K562 (cell line): ENCODE results near the gene BMF. TPM values are rescaled to one million over a fixed set of nuclear protein-coding genes. Genes with fewer than 3 reads are reported as not detected.

Experiments used
- CBFA2T2 ChIP-seq: fragments of 450-650 bp; conservative IDR thresholded peaks from 2 replicates; pipeline ENCODE4 v1.6.1; 2017; ENCODE audit warnings: mild to moderate bottlenecking
- CREBBP ChIP-seq: IDR thresholded peaks from one replicate; pipeline ENCODE4 v1.6.1; 2012; ENCODE audit warnings: low read depth, mild to moderate bottlenecking, control low read depth, inconsistent platforms, low read length
- DACH1 ChIP-seq: fragments of 450-650 bp; IDR thresholded peaks from 2 replicates; pipeline ENCODE4 v1.6.1; 2018; ENCODE audit not compliant: partially characterized antibody
- E2F4 ChIP-seq: sonication (generic); formaldehyde crosslinking; IDR thresholded peaks from 2 replicates; pipeline ENCODE4 v1.8.0; 2022; ENCODE audit warnings: mild to moderate bottlenecking, low read depth, missing genetic modification reagents
- HMBOX1 ChIP-seq: sonication (generic); IDR thresholded peaks from 2 replicates; pipeline ENCODE4 v1.6.1; 2016
- PHTF2 ChIP-seq: fragments of 250-450 bp; sonication (Bioruptor Pico); IDR thresholded peaks from 2 replicates; pipeline ENCODE4 v1.5.0; 2021; ENCODE audit warnings: mild to moderate bottlenecking
- REST ChIP-seq, 2 experiments: fragments of 450-650 bp; formaldehyde crosslinking in 1 of 2; IDR thresholded peaks; 2 replicates each; pipeline versions ENCODE4 v1.4.0 to v1.6.1; 2014 to 2020; ENCODE audit warnings: mild to moderate bottlenecking in 2 of 2, borderline replicate concordance in 1 of 2, low read depth in 1 of 2
- SMARCB1 ChIP-seq: IDR thresholded peaks from 2 replicates; pipeline ENCODE4 v1.6.1; 2011; ENCODE audit warnings: improper control_type of control experiment, low read depth; ENCODE audit not compliant: insufficient read length
- ZNF436 ChIP-seq: fragments of 250-450, 450-650 bp; sonication (Bioruptor Pico); formaldehyde crosslinking; IDR thresholded peaks from 2 replicates; pipeline ENCODE4 v1.7.0; 2020; ENCODE audit warnings: mild to moderate bottlenecking
- ZNF518B ChIP-seq: fragments of 250-450 bp; sonication (Bioruptor Pico); IDR thresholded peaks from 2 replicates; pipeline ENCODE4 v1.5.0; 2021; ENCODE audit warnings: mild to moderate bottlenecking, moderate library complexity
- polyA plus RNA-seq, 8 experiments: library from polyadenylated mRNA; depleted of rRNA in 4 of 8; stranded (reverse) in 5 of 8; unstranded in 3 of 8; fragments of >200 nt; fragmentation: Nextera tagmentation in 2 of 8; fragmentation: Illumina TruSeq in 1 of 8; extraction: Ambion mirVana in 2 of 8; extraction: Trizol in 1 of 8; gene quantifications; 2 replicates each; pipeline versions ENCODE4 v1.2.1 to v1.2.3, GENCODE V29; 2011 to 2014; ENCODE audit warnings: inconsistent platforms in 1 of 8, missing spikeins in 1 of 8
- total RNA-seq, 7 experiments: library from RNA; depleted of rRNA in 6 of 7; stranded (reverse); fragments of >200 nt in 6 of 7; fragmentation: Illumina TruSeq in 2 of 7; extraction: Trizol in 2 of 7; gene quantifications; 2 replicates each; pipeline versions ENCODE4 v1.2.1 to v1.2.3, GENCODE V29; 2011 to 2021; ENCODE audit warnings: low replicate concordance in 1 of 7

Gene BMF
- total and polyA plus RNA-seq, 9 of the 15 experiments (the other 6 are each of a cell fraction or from before 2014, with no cell fraction given): 0.25 to 0.91 (median 0.59) TPM; not detected in 2

DNA sequence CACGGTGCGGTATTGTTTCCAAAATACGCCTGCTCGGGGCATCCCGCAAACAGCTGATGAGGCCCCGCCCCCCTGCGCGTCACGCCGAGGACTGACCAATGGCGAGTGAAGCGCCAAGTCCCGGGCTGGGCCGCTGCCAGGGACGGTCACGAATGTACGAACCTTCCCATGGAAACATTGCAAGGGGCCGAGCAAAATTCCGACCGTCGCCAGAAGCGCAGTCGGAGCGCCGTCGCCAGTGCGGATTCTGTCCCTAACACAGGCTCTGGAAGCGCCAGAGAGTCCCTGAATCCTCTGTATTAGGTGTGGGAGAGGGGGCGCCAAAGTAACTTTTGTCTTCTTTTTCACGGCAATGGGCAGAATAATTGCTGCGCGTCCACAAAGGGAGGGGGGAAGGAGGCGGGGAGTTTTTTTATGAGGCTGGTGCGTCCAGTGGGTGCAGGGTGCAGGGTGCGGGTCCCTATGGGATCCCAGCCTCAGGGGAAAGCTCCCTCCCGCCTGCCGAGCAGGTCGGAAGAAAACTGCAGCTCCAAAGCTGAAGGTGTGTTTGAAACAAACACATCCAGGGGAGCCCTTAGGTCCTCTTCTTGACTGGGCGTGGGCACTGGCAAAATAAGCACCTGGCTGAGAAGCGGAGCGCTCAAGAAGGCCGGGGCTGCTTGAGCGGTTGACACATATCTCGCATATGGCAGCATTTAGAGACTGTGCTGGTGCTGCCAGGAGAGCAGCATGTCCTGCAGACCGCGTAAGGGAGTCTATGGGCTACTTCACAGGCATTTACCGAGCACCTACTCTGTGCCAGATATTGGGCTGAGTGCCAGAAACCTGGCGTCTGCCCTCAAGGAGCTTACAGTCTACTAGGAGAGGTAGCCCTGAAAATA lies at the start of gene BMF (continued):
- TF ChIP-seq CREBBP: no peak
- no peak for TF ChIP-seq SMARCB1
- no peak for TF ChIP-seq ZNF436 (CRISPR knock-in tag)
- peak; percentile 42; the same call in 1 of the 2 replicates for TF ChIP-seq REST (IDR thresholded peaks at IDR 0.05; ENCODE audit: borderline replicate concordance)
- TF ChIP-seq REST (CRISPR knock-in tag; IDR thresholded peaks at IDR 0.05; ENCODE audit: low read depth): no peak
- TF ChIP-seq PHTF2 (CRISPR knock-in tag): no peak
- no peak for TF ChIP-seq HMBOX1
- no peak for TF ChIP-seq E2F4 (CRISPR knock-in tag)
- peak; percentile 95 for TF ChIP-seq DACH1
- TF ChIP-seq ZNF518B (CRISPR knock-in tag): no peak
- TF ChIP-seq CBFA2T2: no peak
